GM21360 (cell line): ENCODE results near the gene UTP3.
A peak's percentile ranks its signal among the peaks of the same experiment; 100 is the strongest.
"Not testable (repeated sequence)": the region's sequence is repeated elsewhere in the genome, so short reads cannot be mapped to it uniquely, and the experiment has no call there.

ENCODE experiments used
- ATAC-seq: cut with Tn5 transposase; IDR thresholded peaks from one replicate; pipeline ENCODE4 v1.9.1; 2021; ENCODE audit warnings: mild to moderate bottlenecking, moderate library complexity; ENCODE audit not compliant: unreplicated experiment

UTP3 gene

GRCh38 chr4:70687821-70688794, at the start of gene UTP3:
Gene UTP3, plus strand, starts transcription at chr4:70688532. Its CDS starts 146 bp downstream, at chr4:70688678.
- ATAC-seq = peak; percentile 93

GRCh38 chr4:70640192-70640591, 48.1 kb upstream of the UTP3 start:
- no peak for ATAC-seq

- ATAC-seq = not testable (repeated sequence)
Measured at GRCh38 chr4:70650741-70651140, 37.6 kb upstream of the UTP3 start.

GRCh38 chr4:70651864-70652506, 36.3 kb upstream of the UTP3 start:
- ATAC-seq = peak; percentile 57

- no peak for ATAC-seq
Measured at GRCh38 chr4:70654605-70655011, 33.7 kb upstream of the UTP3 start.

GRCh38 chr4:70657326-70657725, 31.0 kb upstream of the UTP3 start:
- ATAC-seq = no peak

- ATAC-seq = no peak
Measured at GRCh38 chr4:70658418-70658817, 29.9 kb upstream of the UTP3 start.

- ATAC-seq = no peak
Measured at GRCh38 chr4:70660106-70660505, 28.2 kb upstream of the UTP3 start.

- ATAC-seq = peak; percentile 84
Measured at GRCh38 chr4:70661309-70661922, 26.9 kb upstream of the UTP3 start.

GRCh38 chr4:70666369-70666768, 22.0 kb upstream of the UTP3 start, which contains the start of gene JCHAIN:
Gene JCHAIN, minus strand, starts transcription at chr4:70666508. Its CDS starts 18 bp downstream, at chr4:70666490.
- ATAC-seq = no peak

GRCh38 chr4:70667740-70668535, 20.4 kb upstream of the UTP3 start:
- ATAC-seq = no peak

GRCh38 chr4:70670332-70671014, 17.9 kb upstream of the UTP3 start:
- no peak for ATAC-seq

- ATAC-seq = no peak
Measured at GRCh38 chr4:70671091-70671490, 17.2 kb upstream of the UTP3 start.

GRCh38 chr4:70674191-70674590, 14.1 kb upstream of the UTP3 start:
- ATAC-seq = no peak

GRCh38 chr4:70674731-70675130, 13.6 kb upstream of the UTP3 start:
- ATAC-seq = no peak

GRCh38 chr4:70676554-70677090, 11.7 kb upstream of the UTP3 start:
- no peak for ATAC-seq

GRCh38 chr4:70678383-70678999, 9.8 kb upstream of the UTP3 start:
- ATAC-seq = peak; percentile 64

- no peak for ATAC-seq
Measured at GRCh38 chr4:70680934-70681333, 7.4 kb upstream of the UTP3 start.

- no peak for ATAC-seq
Measured at GRCh38 chr4:70681704-70682103, 6.6 kb upstream of the UTP3 start.
